ENCODE results near the gene AKAP12. TPM values are rescaled to one million over a fixed set of nuclear protein-coding genes. Genes with fewer than 3 reads are reported as not detected.
"Not testable (repeated sequence)": the region's sequence is repeated elsewhere in the genome, so short reads cannot be mapped to it uniquely, and the experiment has no call there.

The AKAP12 gene
- polyA plus RNA-seq, 1 donor from 2014 or later: 21.5 TPM

GRCh38 chr6:151341476-151342195 lies 101.9 kb downstream of the AKAP12 start:
- no peak overlapping the region for H2AFZ ChIP-seq (ENCODE audit: low read depth, low read length)
- H4K20me1 ChIP-seq (ENCODE audit: insufficient read depth): no peaks in the 10 kb centered on the region
- no peaks in the 10 kb centered on the region for H3K9me2 ChIP-seq (ENCODE audit: insufficient read depth, low read length)
- H3F3A ChIP-seq (ENCODE audit: insufficient read depth, low read length, poor library complexity, severe bottlenecking): no peaks in the 10 kb centered on the region
- no peaks in the 10 kb centered on the region for H3K27me3 ChIP-seq (ENCODE audit: insufficient read depth, low read depth, low read length)
- no peak overlapping the region for H3K27ac ChIP-seq (ENCODE audit: low read length)
- H3K79me2 ChIP-seq (replicated peaks; ENCODE audit: insufficient read depth, low read length): no peaks in the 10 kb centered on the region
- H3K9ac ChIP-seq (ENCODE audit: low read length): no peak overlapping the region
- H3K9me3 ChIP-seq (ENCODE audit: low read length): no peaks in the 10 kb centered on the region
- no peaks in the 10 kb centered on the region for H3K36me3 ChIP-seq (ENCODE audit: insufficient read depth, low read length)
- H3K4me2 ChIP-seq (ENCODE audit: low read length): no peak overlapping the region
- H3K4me3 ChIP-seq (ENCODE audit: low read length): no peak overlapping the region
- TF ChIP-seq CTCF (IDR thresholded peaks at IDR 0.05; ENCODE audit: poor library complexity, severe bottlenecking) (no peak), SMC3 (conservative IDR thresholded peaks at IDR 0.05; ENCODE audit: poor library complexity) (no peak), POLR2AphosphoS5 (IDR thresholded peaks at IDR 0.05) (no peak), EZH2 (IDR thresholded peaks at IDR 0.05; ENCODE audit: borderline replicate concordance, insufficient read depth, low read length, poor library complexity, severe bottlenecking) (no peak), RAD21 (conservative IDR thresholded peaks at IDR 0.05) (no peak), MXI1 (conservative IDR thresholded peaks at IDR 0.05; ENCODE audit: poor library complexity, severe bottlenecking) (no peak), TAF1 (IDR thresholded peaks at IDR 0.05; ENCODE audit: low read depth) (no peak), EP300 (conservative IDR thresholded peaks at IDR 0.05; ENCODE audit: poor library complexity, severe bottlenecking) (no peak)
- TF ChIP-seq, protein P1, sequence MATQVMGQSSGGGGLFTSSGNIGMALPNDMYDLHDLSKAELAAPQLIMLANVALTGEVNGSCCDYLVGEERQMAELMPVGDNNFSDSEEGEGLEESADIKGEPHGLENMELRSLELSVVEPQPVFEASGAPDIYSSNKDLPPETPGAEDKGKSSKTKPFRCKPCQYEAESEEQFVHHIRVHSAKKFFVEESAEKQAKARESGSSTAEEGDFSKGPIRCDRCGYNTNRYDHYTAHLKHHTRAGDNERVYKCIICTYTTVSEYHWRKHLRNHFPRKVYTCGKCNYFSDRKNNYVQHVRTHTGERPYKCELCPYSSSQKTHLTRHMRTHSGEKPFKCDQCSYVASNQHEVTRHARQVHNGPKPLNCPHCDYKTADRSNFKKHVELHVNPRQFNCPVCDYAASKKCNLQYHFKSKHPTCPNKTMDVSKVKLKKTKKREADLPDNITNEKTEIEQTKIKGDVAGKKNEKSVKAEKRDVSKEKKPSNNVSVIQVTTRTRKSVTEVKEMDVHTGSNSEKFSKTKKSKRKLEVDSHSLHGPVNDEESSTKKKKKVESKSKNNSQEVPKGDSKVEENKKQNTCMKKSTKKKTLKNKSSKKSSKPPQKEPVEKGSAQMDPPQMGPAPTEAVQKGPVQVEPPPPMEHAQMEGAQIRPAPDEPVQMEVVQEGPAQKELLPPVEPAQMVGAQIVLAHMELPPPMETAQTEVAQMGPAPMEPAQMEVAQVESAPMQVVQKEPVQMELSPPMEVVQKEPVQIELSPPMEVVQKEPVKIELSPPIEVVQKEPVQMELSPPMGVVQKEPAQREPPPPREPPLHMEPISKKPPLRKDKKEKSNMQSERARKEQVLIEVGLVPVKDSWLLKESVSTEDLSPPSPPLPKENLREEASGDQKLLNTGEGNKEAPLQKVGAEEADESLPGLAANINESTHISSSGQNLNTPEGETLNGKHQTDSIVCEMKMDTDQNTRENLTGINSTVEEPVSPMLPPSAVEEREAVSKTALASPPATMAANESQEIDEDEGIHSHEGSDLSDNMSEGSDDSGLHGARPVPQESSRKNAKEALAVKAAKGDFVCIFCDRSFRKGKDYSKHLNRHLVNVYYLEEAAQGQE (IDR thresholded peaks at IDR 0.05; ENCODE audit: borderline replicate concordance): no peak

- H3K9me3 ChIP-seq (ENCODE audit: low read length); H2AFZ ChIP-seq (ENCODE audit: low read depth, low read length); H3K4me2 ChIP-seq (ENCODE audit: low read length); H3K79me2 ChIP-seq (replicated peaks; ENCODE audit: insufficient read depth, low read length); H3K4me3 ChIP-seq (ENCODE audit: low read length); H3F3A ChIP-seq (ENCODE audit: insufficient read depth, low read length, poor library complexity, severe bottlenecking); H3K9ac ChIP-seq (ENCODE audit: low read length); H3K27ac ChIP-seq (ENCODE audit: low read length); H4K20me1 ChIP-seq (ENCODE audit: insufficient read depth); H3K36me3 ChIP-seq (ENCODE audit: insufficient read depth, low read length); H3K27me3 ChIP-seq (ENCODE audit: insufficient read depth, low read depth, low read length); H3K9me2 ChIP-seq (ENCODE audit: insufficient read depth, low read length): not testable (repeated sequence)
Observed at GRCh38 chr6:151342750-151343149, 103.0 kb downstream of the AKAP12 start.

Measured in neural cell (in vitro differentiated cells).